Measurements from ENCODE around the gene CLEC4F. TPM values are rescaled to one million over a fixed set of nuclear protein-coding genes. Genes with fewer than 3 reads are reported as not detected.

The CLEC4F gene
- total RNA-seq, 4 donors from 2014 or later: 1.4 TPM; not detected in 3

DNA sequence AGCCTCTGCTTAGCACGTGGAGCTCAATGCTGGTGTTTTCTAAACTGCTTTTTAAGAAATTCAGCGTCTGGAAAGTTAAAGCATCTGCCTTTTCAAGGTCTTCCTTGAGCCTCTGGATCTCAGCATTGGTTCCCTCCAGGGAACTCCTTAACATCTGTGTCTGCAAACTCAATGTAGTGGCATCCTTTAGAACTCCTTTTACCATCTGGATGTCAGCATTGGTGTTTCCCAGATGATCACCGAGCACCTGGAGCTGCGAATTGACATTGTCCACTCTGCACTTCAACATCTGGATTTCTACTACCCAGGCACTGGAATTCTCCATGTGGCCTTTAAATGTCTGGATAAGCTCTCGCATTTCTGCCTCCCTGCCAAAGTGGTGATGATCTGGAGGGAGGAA lies 3.7 kb downstream of the CLEC4F start:
- Histone ChIP-seq H3K4me1 (no peaks in the 10 kb centered on the region), H3K36me3 (no peaks in the 10 kb centered on the region), H3K27me3 (no peaks in the 10 kb centered on the region), H3K27ac (no peak overlapping the region), H3K9me3 (no peaks in the 10 kb centered on the region), H3K4me3 (replicated peaks in 1 of 3) (no peak overlapping the region)
- intact Hi-C loops (cut with DNase I): no loop called here
- DNase-seq: no peak
- 77 to 80% methylated on average over 5 of the region's 5 CpGs for WGBS, 2 donors
- no peak for TF ChIP-seq CTCF (IDR thresholded peaks at IDR 0.05)
- TF ChIP-seq POLR2A (IDR thresholded peaks at IDR 0.05): no peak

GRCh38 chr2:70808983-70809958 lies 11.1 kb downstream of the CLEC4F start:
- Histone ChIP-seq H3K9me3 (no peaks in the 10 kb centered on the region), H3K4me1 (no peaks in the 10 kb centered on the region), H3K27me3 (no peaks in the 10 kb centered on the region), H3K27ac (no peak overlapping the region), H3K36me3 (no peaks in the 10 kb centered on the region), H3K4me3 (replicated peaks in 1 of 3) (no peak overlapping the region)
- no peak for DNase-seq
- 86 to 95% methylated on average over 12 of the region's 12 CpGs for WGBS, 2 donors
- intact Hi-C loops (cut with DNase I): no loop called here
- TF ChIP-seq CTCF (IDR thresholded peaks at IDR 0.05) (no peak), POLR2A (IDR thresholded peaks at IDR 0.05) (no peak)

DNA sequence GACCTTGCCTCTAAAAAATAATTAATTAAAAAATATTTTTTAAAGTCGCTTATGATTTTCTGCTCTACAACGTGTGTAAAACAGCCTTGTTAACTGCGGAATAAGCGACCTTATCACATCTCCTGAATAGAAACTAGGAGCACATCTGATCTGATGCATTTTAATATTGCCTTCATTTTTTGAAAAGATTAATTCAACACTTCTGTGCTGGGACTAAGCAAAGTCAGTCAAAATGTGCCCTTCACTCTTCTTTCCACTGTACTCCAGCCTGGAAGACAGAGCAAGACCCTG lies 12.6 kb downstream of the CLEC4F start:
- no peaks in the 10 kb centered on the region for H3K9me3 ChIP-seq
- H3K36me3 ChIP-seq: no peaks in the 10 kb centered on the region
- no peak overlapping the region for H3K4me3 ChIP-seq (replicated peaks in 1 of 3)
- no peak for DNase-seq
- H3K4me1 ChIP-seq: no peaks in the 10 kb centered on the region
- WGBS, 2 donors: 93 to 94% methylated on average over 4 of the region's 4 CpGs
- intact Hi-C loops (cut with DNase I): no loop called here
- no peaks in the 10 kb centered on the region for H3K27me3 ChIP-seq
- TF ChIP-seq POLR2A (IDR thresholded peaks at IDR 0.05): no peak
- no peak overlapping the region for H3K27ac ChIP-seq

GRCh38 chr2:70807102-70807827 lies 13.1 kb downstream of the CLEC4F start:
- Histone ChIP-seq H3K27ac (no peak overlapping the region), H3K36me3 (no peaks in the 10 kb centered on the region), H3K4me1 (no peaks in the 10 kb centered on the region), H3K4me3 (replicated peaks in 1 of 3) (no peak overlapping the region), H3K9me3 (no peaks in the 10 kb centered on the region), H3K27me3 (no peaks in the 10 kb centered on the region)
- WGBS, 2 donors: 84 to 88% methylated on average over 6 of the region's 6 CpGs
- intact Hi-C loops (cut with DNase I): no loop called here
- no peak for TF ChIP-seq CTCF (IDR thresholded peaks at IDR 0.05)
- no peak for TF ChIP-seq POLR2A (IDR thresholded peaks at IDR 0.05)
- DNase-seq: no peak

DNA sequence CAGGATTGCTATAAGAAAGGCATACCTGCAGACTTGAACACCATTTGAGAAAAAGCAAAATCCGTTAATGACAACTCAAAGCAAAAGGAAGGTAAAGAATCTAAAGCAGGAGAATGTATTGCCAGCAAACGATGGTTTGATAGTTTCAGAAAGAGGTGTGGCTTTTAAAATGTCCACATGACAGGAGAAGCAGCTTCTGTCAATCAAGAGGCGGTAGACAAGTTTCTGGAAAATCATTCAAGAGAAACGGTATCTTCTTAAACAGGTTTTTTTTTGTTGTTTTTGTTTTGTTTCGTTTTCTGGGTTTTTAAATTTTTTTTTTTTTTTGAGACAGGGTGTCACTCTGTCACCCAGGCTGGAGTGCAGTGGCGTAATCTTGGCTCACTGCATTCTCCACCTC lies 13.8 kb downstream of the CLEC4F start:
- 56 to 57% methylated on average over 6 of the region's 6 CpGs for WGBS, 2 donors
- intact Hi-C loops (cut with DNase I): no loop called here
- no peaks in the 10 kb centered on the region for H3K36me3 ChIP-seq

More for the DNA sequence above, 13.8 kb downstream of the CLEC4F start:
- Histone ChIP-seq H3K27me3 (no peaks in the 10 kb centered on the region), H3K27ac (no peak overlapping the region), H3K9me3 (no peaks in the 10 kb centered on the region), H3K4me1 (no peaks in the 10 kb centered on the region), H3K4me3 (replicated peaks in 1 of 3) (no peak overlapping the region)
- TF ChIP-seq CTCF (IDR thresholded peaks at IDR 0.05) (no peak), POLR2A (IDR thresholded peaks at IDR 0.05) (no peak)
- DNase-seq: no peak
